Nephron (organoid): ENCODE measurements around the gene PPP2R5C.

Source experiments
- H3K27ac Mint-ChIP-seq, 3 experiments: 2 replicates each; pipeline ENCODE4 v1.8.0; 2020; ENCODE audit warnings: mixed read lengths in 3 of 3, mild to moderate bottlenecking in 2 of 3, moderate library complexity in 1 of 3
- H3K27me3 Mint-ChIP-seq: 2 replicates; pipeline ENCODE4 v1.8.0; 2021; ENCODE audit warnings: low read depth, mild to moderate bottlenecking, moderate library complexity, mixed read lengths
- H3K36me3 Mint-ChIP-seq: 2 replicates; pipeline ENCODE4 v1.8.0; 2020; ENCODE audit warnings: low read depth, mixed read lengths
- H3K4me1 Mint-ChIP-seq: 2 replicates; pipeline ENCODE4 v1.8.0; 2020; ENCODE audit warnings: mixed read lengths
- H3K4me3 Mint-ChIP-seq, 3 experiments: 2 replicates each; pipeline ENCODE4 v1.8.0; 2020; ENCODE audit warnings: mild to moderate bottlenecking in 3 of 3, mixed read lengths in 3 of 3, moderate library complexity in 2 of 3
- H3K9me3 Mint-ChIP-seq: 2 replicates; pipeline ENCODE4 v1.8.0; 2020; ENCODE audit warnings: mixed read lengths
- TF ChIP-seq, protein P1 (sequence below), 3 experiments: fragments of 200-600 bp; sonication (generic); IDR thresholded peaks; one replicate each; pipeline ENCODE4 v1.5.0; 2021; ENCODE audit warnings: antibody characterized with exemption in 3 of 3; ENCODE audit not compliant: unreplicated experiment in 3 of 3

Gene PPP2R5C

DNA sequence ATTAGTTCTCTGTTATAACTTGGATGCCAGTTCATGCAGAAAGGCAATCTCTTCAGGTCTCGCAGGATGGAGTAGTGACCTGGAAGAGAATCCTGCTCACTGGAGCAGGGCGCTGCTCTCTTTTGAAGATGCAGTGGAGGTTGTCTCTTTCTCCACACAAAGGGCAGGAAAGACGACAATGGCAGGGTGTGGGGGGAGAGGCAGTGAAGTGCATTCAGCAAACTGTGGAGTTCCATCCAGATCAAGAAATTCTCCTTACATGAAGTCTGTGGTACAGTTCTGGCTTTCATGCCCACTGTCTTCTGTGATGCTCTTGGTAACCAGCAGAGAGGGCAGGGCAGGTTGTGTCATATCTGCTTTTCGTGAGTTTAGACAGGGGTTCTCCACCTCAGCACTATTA is 6.6 kb upstream of the PPP2R5C start:
- Mint-ChIP-seq H3K9me3 (peaks cover 11% of the 10 kb centered on the region), H3K27ac (no peak overlapping the region), H3K27me3 (peaks cover 25% of the 10 kb centered on the region), H3K36me3 (no peaks in the 10 kb centered on the region), H3K4me1 (peaks cover 2% of the 10 kb centered on the region), H3K4me3 (no peak overlapping the region)
- TF ChIP-seq, protein P1, sequence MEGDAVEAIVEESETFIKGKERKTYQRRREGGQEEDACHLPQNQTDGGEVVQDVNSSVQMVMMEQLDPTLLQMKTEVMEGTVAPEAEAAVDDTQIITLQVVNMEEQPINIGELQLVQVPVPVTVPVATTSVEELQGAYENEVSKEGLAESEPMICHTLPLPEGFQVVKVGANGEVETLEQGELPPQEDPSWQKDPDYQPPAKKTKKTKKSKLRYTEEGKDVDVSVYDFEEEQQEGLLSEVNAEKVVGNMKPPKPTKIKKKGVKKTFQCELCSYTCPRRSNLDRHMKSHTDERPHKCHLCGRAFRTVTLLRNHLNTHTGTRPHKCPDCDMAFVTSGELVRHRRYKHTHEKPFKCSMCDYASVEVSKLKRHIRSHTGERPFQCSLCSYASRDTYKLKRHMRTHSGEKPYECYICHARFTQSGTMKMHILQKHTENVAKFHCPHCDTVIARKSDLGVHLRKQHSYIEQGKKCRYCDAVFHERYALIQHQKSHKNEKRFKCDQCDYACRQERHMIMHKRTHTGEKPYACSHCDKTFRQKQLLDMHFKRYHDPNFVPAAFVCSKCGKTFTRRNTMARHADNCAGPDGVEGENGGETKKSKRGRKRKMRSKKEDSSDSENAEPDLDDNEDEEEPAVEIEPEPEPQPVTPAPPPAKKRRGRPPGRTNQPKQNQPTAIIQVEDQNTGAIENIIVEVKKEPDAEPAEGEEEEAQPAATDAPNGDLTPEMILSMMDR (IDR thresholded peaks at IDR 0.05; ENCODE audit: unreplicated experiment in 3 of 3): no peak

DNA sequence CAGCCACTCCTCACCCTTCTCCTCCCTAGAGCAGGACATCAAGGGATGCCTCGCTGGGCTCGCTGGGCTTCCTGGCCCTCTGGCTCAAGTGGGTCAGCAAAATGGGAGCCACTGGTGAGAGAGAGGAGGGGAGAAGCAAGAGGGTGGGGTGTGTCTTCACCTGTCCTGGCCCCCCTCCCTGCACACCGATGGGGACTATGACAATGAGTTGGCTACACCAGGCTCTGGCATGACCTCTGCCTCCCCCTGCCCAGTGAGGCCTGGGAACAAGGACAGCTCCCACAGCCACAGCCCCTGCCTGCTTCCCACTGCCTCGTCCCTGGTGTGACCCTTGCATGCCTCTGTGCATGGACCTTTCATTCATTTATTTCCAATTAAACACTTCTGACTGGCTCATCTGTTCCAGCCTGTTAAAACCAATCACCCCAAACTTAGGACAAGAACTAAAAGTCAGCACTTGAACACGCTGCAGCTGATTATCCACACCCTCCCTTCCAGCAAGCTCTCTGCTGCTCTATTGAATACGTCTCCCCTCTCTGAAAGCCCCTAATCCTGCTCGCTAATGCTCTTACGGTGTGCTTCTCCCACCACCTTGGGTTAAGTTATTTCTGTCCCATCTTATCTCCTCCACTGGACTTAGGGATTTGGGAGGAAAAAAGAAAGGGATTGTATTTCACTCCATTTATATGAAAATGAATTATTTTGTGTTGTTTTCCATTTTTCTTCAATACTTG is 5.8 kb upstream of the PPP2R5C start:
- TF ChIP-seq, protein P1 (IDR thresholded peaks at IDR 0.05; ENCODE audit: unreplicated experiment in 3 of 3): no peak
- Mint-ChIP-seq H3K9me3 (peaks cover 9% of the 10 kb centered on the region), H3K27me3 (peaks cover 27% of the 10 kb centered on the region), H3K36me3 (no peaks in the 10 kb centered on the region), H3K4me3 (no peak overlapping the region), H3K4me1 (peaks cover 4% of the 10 kb centered on the region), H3K27ac (no peak overlapping the region)

DNA sequence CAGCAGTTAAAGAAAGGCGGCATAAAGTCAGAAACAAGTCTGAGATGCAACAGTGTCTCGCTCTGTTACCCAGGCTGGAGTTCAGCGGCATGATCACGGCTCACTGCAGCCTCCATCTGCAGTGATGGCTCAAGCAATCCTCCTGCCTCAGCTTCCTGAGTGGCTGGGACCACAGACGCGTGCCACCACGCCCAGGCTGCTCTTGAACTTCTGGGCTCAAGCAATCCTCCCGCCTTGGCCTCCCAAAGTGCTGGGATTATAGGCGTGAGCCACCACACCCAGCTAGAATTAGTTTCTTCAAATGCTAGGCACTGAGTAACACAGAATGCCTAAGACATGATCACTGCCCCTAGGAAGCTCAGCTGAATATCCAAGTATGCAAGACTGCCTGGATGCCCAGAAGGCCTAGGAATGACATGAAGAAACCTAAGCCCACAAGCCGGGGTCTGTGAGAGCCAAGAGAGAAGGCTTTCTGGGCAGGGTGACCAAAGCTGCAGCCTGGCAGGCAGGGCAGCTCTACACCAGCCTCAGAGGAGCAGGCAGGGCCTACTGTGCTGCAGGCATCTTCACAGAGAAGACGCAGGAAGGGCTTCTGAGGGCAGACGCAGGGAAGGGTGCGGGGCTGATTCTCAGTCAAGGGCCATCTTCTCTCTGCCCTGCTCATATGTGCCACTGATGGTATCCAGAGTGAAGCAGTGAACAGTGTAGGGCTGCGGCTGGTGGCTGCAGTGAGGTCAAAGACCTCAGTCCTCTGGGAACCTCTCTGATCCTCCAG is 4.3 kb upstream of the PPP2R5C start:
- Mint-ChIP-seq H3K4me3 (peak overlapping the region in 1 of 3 experiments; percentile 17), H3K27ac (no peak overlapping the region), H3K4me1 (peaks cover 4% of the 10 kb centered on the region), H3K27me3 (peaks cover 22% of the 10 kb centered on the region), H3K36me3 (no peaks in the 10 kb centered on the region), H3K9me3 (peaks cover 6% of the 10 kb centered on the region)
- TF ChIP-seq, protein P1 (IDR thresholded peaks at IDR 0.05; ENCODE audit: unreplicated experiment in 3 of 3): no peak

DNA sequence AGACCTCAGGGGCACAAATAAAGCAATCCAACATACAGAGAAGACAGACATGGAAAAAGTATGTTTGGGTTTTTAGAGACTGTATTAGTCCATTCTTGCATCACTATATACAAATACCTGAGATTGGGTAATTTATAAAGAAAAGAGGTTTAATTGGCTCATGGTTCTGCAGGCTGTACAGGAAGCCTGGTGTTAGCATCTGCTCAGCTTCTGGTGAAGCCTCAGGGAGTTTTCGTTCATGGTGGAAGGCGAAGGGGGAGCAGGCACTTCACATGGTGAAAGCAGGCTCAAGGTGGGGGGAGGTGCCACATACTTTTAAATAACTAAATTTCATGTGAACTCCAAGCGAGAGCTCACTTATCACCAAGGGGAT is 3.7 kb upstream of the PPP2R5C start:
- H3K36me3 Mint-ChIP-seq: no peaks in the 10 kb centered on the region
- peaks cover 9% of the 10 kb centered on the region for H3K4me1 Mint-ChIP-seq
- TF ChIP-seq, protein P1 (IDR thresholded peaks at IDR 0.05; ENCODE audit: unreplicated experiment in 3 of 3): no peak
- H3K9me3 Mint-ChIP-seq: peaks cover 6% of the 10 kb centered on the region
- H3K27me3 Mint-ChIP-seq: peaks cover 23% of the 10 kb centered on the region
- no peak overlapping the region for H3K27ac Mint-ChIP-seq
- peak overlapping the region in 1 of 3 experiments; percentile 17 for H3K4me3 Mint-ChIP-seq

DNA sequence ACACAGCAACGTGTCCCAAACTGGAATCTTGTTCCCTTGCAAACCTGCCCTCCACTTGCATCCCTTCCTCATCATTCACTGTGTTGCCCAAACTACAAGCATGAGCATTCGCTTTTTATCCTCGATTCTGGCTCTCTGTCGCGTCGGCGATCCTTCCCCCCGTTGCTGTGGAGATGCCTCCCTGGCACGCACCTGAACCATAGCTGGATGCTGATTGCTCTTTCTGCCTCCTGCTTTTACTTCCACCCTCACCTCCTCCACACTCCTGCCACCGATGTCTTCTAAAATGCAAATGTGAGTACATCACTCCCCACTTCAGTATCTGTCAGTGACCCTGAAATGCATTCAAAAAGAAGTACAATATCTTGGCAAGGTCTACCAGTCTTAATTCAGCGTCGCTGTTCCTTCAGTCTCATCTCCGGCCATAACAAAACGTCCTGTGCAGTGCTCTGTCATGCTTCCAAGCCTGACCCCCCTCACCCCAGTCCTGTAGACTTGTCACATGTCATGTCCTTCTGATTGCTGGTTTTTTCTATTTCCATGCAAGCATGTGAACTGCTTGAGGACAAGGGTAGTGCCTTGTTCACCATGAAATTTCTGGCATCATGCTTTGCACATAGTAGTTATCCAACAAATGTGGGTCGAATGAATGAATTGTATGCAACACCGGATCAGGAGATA is 2.5 kb upstream of the PPP2R5C start:
- Mint-ChIP-seq H3K27me3 (peaks cover 20% of the 10 kb centered on the region), H3K4me3 (no peak overlapping the region), H3K36me3 (peaks cover 5% of the 10 kb centered on the region), H3K9me3 (peaks cover 3% of the 10 kb centered on the region), H3K27ac (no peak overlapping the region), H3K4me1 (peaks cover 9% of the 10 kb centered on the region)
- TF ChIP-seq, protein P1 (IDR thresholded peaks at IDR 0.05; ENCODE audit: unreplicated experiment in 3 of 3): no peak
